GM18499 (cell line): ENCODE data around the gene RNF212.
"Not testable (repeated sequence)": the region's sequence is repeated elsewhere in the genome, so short reads cannot be mapped to it uniquely, and the experiment has no call there.

Experiments used
- ATAC-seq: cut with Tn5 transposase; IDR thresholded peaks from one replicate; pipeline ENCODE4 v1.9.1; 2021; ENCODE audit warnings: moderate number of reproducible peaks; ENCODE audit not compliant: insufficient read depth, unreplicated experiment

Gene RNF212

GRCh38 chr4:1050486-1051213 lies 62.7 kb downstream of the RNF212 start:
- no peak for ATAC-seq

GRCh38 chr4:1049591-1049905 lies 63.8 kb downstream of the RNF212 start:
- no peak for ATAC-seq

- no peak for ATAC-seq
These were observed 64.4 kb downstream of the RNF212 start for GRCh38 chr4:1048773-1049590.

- no peak for ATAC-seq
These were observed 65.2 kb downstream of the RNF212 start for GRCh38 chr4:1047976-1048772.

- no peak for ATAC-seq
These were observed 66.0 kb downstream of the RNF212 start for GRCh38 chr4:1047106-1047975.

GRCh38 chr4:1046581-1047011 lies 66.8 kb downstream of the RNF212 start:
- not testable (repeated sequence) for ATAC-seq

GRCh38 chr4:1045595-1046201 lies 67.7 kb downstream of the RNF212 start:
- no peak for ATAC-seq

- ATAC-seq = no peak
These were observed 68.2 kb downstream of the RNF212 start for GRCh38 chr4:1045193-1045594.

- ATAC-seq = no peak
These were observed 68.7 kb downstream of the RNF212 start for GRCh38 chr4:1044469-1045192.

GRCh38 chr4:1043651-1044468 lies 69.5 kb downstream of the RNF212 start:
- no peak for ATAC-seq

- ATAC-seq = no peak
These were observed 70.2 kb downstream of the RNF212 start for GRCh38 chr4:1043162-1043561.

GRCh38 chr4:1042352-1043055 lies 70.9 kb downstream of the RNF212 start:
- no peak for ATAC-seq

- no peak for ATAC-seq
These were observed 71.4 kb downstream of the RNF212 start for GRCh38 chr4:1041936-1042330.

- no peak for ATAC-seq
These were observed 72.0 kb downstream of the RNF212 start for GRCh38 chr4:1041147-1041935.

- no peak for ATAC-seq
These were observed 72.8 kb downstream of the RNF212 start for GRCh38 chr4:1040344-1041146.
